Heart left ventricle (tissue), 13 donors: ENCODE data around the gene CTU2.

ENCODE experiments used
- CTCF ChIP-seq, 12 donors: fragments of 200-600 bp; sonication (generic) in 4 of 12; IDR thresholded peaks; one replicate each; pipeline versions ENCODE4 v1.5.0 to v1.8.0; 2018 to 2022; ENCODE audit warnings: antibody characterized with exemption in 12 of 12, mild to moderate bottlenecking in 5 of 12
- POLR2A ChIP-seq, 2 donors: fragments of 450-650 bp; IDR thresholded peaks; one replicate each; pipeline ENCODE4 v1.6.1; 2017; ENCODE audit warnings: antibody characterized with exemption in 2 of 2, mild to moderate bottlenecking in 2 of 2, moderate library complexity in 2 of 2
- donor health status: ischemic (EF 13 %, LVEDD 7.1; RV severe dilation, severe dysfunction).
- donor health status: DM: no; HTN: yes; CAD: no.
- donor health status: DM: no; HTN: no; CAD: no.
- donor health status: ischemic (EF 25% LVEDD 6.9; RV normal size, moderate dysfunction).
- donor health status: ischemic (EF 25% LVEDD 5.7; RV mildly dilated, moderate dysfunction).
- donor health status: ischemic (EF 35%, LVEDD 5.7; RV mildly dilated, moderate dysfunction).
- donor health status: nonischemic (EF 11% LVEDD 7.7; RV severe dilation, severe dysfunction).
- donor health status: DM: yes; HTN: yes; CAD: no.
- donor health status: PGD.
- donor health status: ischemic (EF 29% LVEDD 5.4; RV normal size, mild dysfunction).
- donor health status: nonischemic (EF 23%, LVEDD 6.1; RV moderate dilation, normal function).

- TF ChIP-seq POLR2A (IDR thresholded peaks at IDR 0.05) = no peak
- TF ChIP-seq CTCF (IDR thresholded peaks at IDR 0.05) = no peak
These were observed 14.9 kb downstream of the CTU2 start for GRCh38 chr16:88721236-88721635.
